ENCODE data around the gene VIP.

GRCh38 chr6:152720974-152721373, 29.6 kb upstream of the VIP start:
- TF ChIP-seq, protein P1, sequence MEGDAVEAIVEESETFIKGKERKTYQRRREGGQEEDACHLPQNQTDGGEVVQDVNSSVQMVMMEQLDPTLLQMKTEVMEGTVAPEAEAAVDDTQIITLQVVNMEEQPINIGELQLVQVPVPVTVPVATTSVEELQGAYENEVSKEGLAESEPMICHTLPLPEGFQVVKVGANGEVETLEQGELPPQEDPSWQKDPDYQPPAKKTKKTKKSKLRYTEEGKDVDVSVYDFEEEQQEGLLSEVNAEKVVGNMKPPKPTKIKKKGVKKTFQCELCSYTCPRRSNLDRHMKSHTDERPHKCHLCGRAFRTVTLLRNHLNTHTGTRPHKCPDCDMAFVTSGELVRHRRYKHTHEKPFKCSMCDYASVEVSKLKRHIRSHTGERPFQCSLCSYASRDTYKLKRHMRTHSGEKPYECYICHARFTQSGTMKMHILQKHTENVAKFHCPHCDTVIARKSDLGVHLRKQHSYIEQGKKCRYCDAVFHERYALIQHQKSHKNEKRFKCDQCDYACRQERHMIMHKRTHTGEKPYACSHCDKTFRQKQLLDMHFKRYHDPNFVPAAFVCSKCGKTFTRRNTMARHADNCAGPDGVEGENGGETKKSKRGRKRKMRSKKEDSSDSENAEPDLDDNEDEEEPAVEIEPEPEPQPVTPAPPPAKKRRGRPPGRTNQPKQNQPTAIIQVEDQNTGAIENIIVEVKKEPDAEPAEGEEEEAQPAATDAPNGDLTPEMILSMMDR (IDR thresholded peaks at IDR 0.05; ENCODE audit: low read depth, low read length), result no peak
- no peak for TF ChIP-seq POLR2A (IDR thresholded peaks at IDR 0.05; ENCODE audit: extremely low read depth, insufficient read length)
- no peak for TF ChIP-seq MYC (IDR thresholded peaks at IDR 0.05; ENCODE audit: low read depth, low read length)
- TF ChIP-seq, protein P2, sequence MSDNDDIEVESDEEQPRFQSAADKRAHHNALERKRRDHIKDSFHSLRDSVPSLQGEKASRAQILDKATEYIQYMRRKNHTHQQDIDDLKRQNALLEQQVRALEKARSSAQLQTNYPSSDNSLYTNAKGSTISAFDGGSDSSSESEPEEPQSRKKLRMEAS (IDR thresholded peaks at IDR 0.05; ENCODE audit: low read depth, low read length), result no peak

Measured in NB4 (cell line).